ENCODE data around the gene NFATC2IP. TPM values are rescaled to one million over a fixed set of nuclear protein-coding genes. Genes with fewer than 3 reads are reported as not detected.

NFATC2IP gene
- polyA plus RNA-seq, 2 of the 4 experiments (the other 2 are of a cell fraction) = 29.7 to 32.2 TPM

DNA sequence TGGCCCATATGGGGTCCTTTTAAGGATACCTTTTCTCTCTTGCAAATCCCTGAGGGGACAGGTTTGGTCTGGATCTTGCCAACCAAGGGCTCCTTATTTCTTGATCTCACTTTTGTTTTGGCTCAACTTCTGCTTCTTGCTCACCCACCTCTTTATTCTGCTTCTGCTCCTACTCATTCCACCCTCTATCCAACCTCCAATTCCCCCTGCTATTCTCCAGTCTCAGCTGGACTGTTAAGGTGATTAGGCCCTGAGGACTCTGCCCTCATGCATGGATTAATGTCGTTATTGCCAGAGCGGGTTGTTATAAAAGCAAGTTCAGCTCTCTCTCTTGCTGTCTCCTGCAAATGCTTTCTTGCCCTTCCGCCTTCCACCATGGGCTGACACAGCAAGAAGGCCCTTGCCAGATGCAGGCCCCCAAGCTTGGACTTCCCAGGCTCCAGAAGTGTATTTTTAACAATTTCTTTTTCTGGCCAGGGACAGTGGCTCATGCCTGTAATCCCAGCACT lies 63.9 kb downstream of the NFATC2IP start:
- CTCF ChIA-PET = interaction anchor here (1.3 to 1.7 kb wide), 2 partner anchors 35 to 36 kb away, joined by 3 to 4 read pairs; no protein-coding TSS in a partner anchor

More for the DNA sequence above, 63.9 kb downstream of the NFATC2IP start:
- FAIRE-seq = no peak
- no peak overlapping the region for H3K4me3 ChIP-seq
- H3K4me1 ChIP-seq = no peaks in the 10 kb centered on the region
- POLR2A ChIA-PET = no interaction called here
- WGBS (ENCODE audit: missing lambda C conversion rate) = 95% methylated on average over 3 of the region's 3 CpGs
- no peak for TF ChIP-seq ZC3H11A (IDR thresholded peaks at IDR 0.05)
- no peak for TF ChIP-seq FOSB (CRISPR knock-in tag; IDR thresholded peaks at IDR 0.05)
- TF ChIP-seq CHD4 (IDR thresholded peaks at IDR 0.05; ENCODE audit: borderline replicate concordance) = no peak
- no peak for TF ChIP-seq RARB (CRISPR knock-in tag; IDR thresholded peaks at IDR 0.05)
- no peak for TF ChIP-seq MAZ (IDR thresholded peaks at IDR 0.05; ENCODE audit: borderline replicate concordance, low read depth, low read length)
- no peak for TF ChIP-seq SMC3 (IDR thresholded peaks at IDR 0.05)
- no peak for TF ChIP-seq PBX3 (IDR thresholded peaks at IDR 0.05)
- no peak for TF ChIP-seq HOXB5 (CRISPR knock-in tag; IDR thresholded peaks at IDR 0.05)
- TF ChIP-seq, protein P1, sequence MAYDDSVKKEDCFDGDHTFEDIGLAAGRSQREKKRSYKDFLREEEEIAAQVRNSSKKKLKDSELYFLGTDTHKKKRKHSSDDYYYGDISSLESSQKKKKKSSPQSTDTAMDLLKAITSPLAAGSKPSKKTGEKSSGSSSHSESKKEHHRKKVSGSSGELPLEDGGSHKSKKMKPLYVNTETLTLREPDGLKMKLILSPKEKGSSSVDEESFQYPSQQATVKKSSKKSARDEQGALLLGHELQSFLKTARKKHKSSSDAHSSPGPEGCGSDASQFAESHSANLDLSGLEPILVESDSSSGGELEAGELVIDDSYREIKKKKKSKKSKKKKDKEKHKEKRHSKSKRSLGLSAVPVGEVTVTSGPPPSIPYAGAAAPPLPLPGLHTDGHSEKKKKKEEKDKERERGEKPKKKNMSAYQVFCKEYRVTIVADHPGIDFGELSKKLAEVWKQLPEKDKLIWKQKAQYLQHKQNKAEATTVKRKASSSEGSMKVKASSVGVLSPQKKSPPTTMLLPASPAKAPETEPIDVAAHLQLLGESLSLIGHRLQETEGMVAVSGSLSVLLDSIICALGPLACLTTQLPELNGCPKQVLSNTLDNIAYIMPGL (CRISPR knock-in tag; IDR thresholded peaks at IDR 0.05; ENCODE audit: borderline replicate concordance) = no peak
- ATAC-seq = no peak
- no peak overlapping the region for H3K4me2 ChIP-seq
- DNase-seq (ENCODE audit: low read depth in 1 of 2, low spot score in 1 of 2) = no peak
- H3K27ac ChIP-seq = no peak overlapping the region
- H3K9me3 ChIP-seq = no peaks in the 10 kb centered on the region

Other genes with a start within 250 kb of the NFATC2IP start
- 195 and 326 TPM in 2 replicates for gene EIF3C, start 239.5 kb upstream of the NFATC2IP start, polyA plus RNA-seq (2011; rRNA removed)
- 164 to 225 TPM (median 191 TPM) in 3 replicates for gene EIF3C, start 239.5 kb upstream of the NFATC2IP start, polyA plus RNA-seq (2017; fragmentation: RNase III; extraction: RNeasy Plus Mini Kit Qiagen cat#74134 plus additional on column Dnase treatment)
- gene NPIPB9, start 199.2 kb upstream of the NFATC2IP start, polyA plus RNA-seq (2011; rRNA removed) = 4.6 and 4.9 TPM in 2 replicates
- 1.7 to 2.5 TPM (median 2.1 TPM) in 3 replicates for gene NPIPB9, start 199.2 kb upstream of the NFATC2IP start, polyA plus RNA-seq (2017; fragmentation: RNase III; extraction: RNeasy Plus Mini Kit Qiagen cat#74134 plus additional on column Dnase treatment)
- gene ATXN2L, start 127.9 kb upstream of the NFATC2IP start, polyA plus RNA-seq (2011; rRNA removed) = 28.4 and 42.5 TPM in 2 replicates
- gene ATXN2L, start 127.9 kb upstream of the NFATC2IP start, polyA plus RNA-seq (2017; fragmentation: RNase III; extraction: RNeasy Plus Mini Kit Qiagen cat#74134 plus additional on column Dnase treatment) = 134 to 137 TPM (median 135 TPM) in 3 replicates
- 139 and 159 TPM in 2 replicates for gene TUFM, start 104.6 kb upstream of the NFATC2IP start, polyA plus RNA-seq (2011; rRNA removed)
- 252 to 267 TPM (median 260 TPM) in 3 replicates for gene TUFM, start 104.6 kb upstream of the NFATC2IP start, polyA plus RNA-seq (2017; fragmentation: RNase III; extraction: RNeasy Plus Mini Kit Qiagen cat#74134 plus additional on column Dnase treatment)
- gene SH2B1, start 87.1 kb upstream of the NFATC2IP start, polyA plus RNA-seq (2011; rRNA removed) = 10.7 and 12.3 TPM in 2 replicates
- 25.9 to 31.0 TPM (median 26.7 TPM) in 3 replicates for gene SH2B1, start 87.1 kb upstream of the NFATC2IP start, polyA plus RNA-seq (2017; fragmentation: RNase III; extraction: RNeasy Plus Mini Kit Qiagen cat#74134 plus additional on column Dnase treatment)
- 0.96 and 1.1 TPM in 2 replicates for gene ATP2A1, start 72.4 kb upstream of the NFATC2IP start, polyA plus RNA-seq (2011; rRNA removed)
- 1.5 to 5.2 TPM (median 2.3 TPM) in 3 replicates for gene ATP2A1, start 72.4 kb upstream of the NFATC2IP start, polyA plus RNA-seq (2017; fragmentation: RNase III; extraction: RNeasy Plus Mini Kit Qiagen cat#74134 plus additional on column Dnase treatment)
- gene RABEP2, start 25.7 kb upstream of the NFATC2IP start, polyA plus RNA-seq (2011; rRNA removed) = 5.4 and 6.0 TPM in 2 replicates
- 13.7 to 15.6 TPM (median 14.5 TPM) in 3 replicates for gene RABEP2, start 25.7 kb upstream of the NFATC2IP start, polyA plus RNA-seq (2017; fragmentation: RNase III; extraction: RNeasy Plus Mini Kit Qiagen cat#74134 plus additional on column Dnase treatment)
- gene CD19, start 19.0 kb upstream of the NFATC2IP start, polyA plus RNA-seq (2011; rRNA removed) = not detected in 2 replicates
- not detected in 3 replicates for gene CD19, start 19.0 kb upstream of the NFATC2IP start, polyA plus RNA-seq (2017; fragmentation: RNase III; extraction: RNeasy Plus Mini Kit Qiagen cat#74134 plus additional on column Dnase treatment)
- 16.9 and 27.0 TPM in 2 replicates for gene SPNS1, start 23.8 kb downstream of the NFATC2IP start, polyA plus RNA-seq (2011; rRNA removed)
- gene SPNS1, start 23.8 kb downstream of the NFATC2IP start, polyA plus RNA-seq (2017; fragmentation: RNase III; extraction: RNeasy Plus Mini Kit Qiagen cat#74134 plus additional on column Dnase treatment) = 29.6 to 35.4 TPM (median 35.1 TPM) in 3 replicates
- 0.85 and 0.98 TPM in 2 replicates for gene LAT, start 34.1 kb downstream of the NFATC2IP start, polyA plus RNA-seq (2011; rRNA removed)
- 2.2 to 3.4 TPM (median 3.3 TPM) in 3 replicates for gene LAT, start 34.1 kb downstream of the NFATC2IP start, polyA plus RNA-seq (2017; fragmentation: RNase III; extraction: RNeasy Plus Mini Kit Qiagen cat#74134 plus additional on column Dnase treatment)

Measured in A549 (cell line).